ENCODE results near the gene TELO2.

Gene TELO2

DNA sequence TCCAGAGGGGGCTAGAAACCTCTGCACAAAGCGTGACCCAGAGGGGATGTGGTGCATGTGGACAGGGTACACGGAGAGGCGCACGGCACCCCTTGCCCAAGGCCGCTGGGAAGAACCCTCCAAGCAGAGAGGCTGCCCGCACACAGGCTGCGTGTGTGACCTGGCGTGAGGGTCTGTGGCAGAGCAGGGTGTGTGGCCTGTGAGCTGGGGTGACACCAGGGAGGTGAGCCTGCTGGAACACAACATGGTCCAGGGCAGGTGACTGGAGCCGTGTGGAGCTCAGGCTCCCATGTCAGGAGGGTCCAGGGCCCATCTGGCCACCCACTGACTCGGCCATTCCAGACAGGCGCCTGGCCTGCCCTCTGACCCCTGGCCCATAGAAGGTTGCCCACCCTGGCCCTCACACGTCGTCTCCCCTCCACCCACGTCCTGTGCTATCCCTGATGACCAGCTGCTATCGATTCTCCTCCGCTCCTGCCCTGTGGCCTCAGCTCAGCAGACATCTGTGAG, 25.5 kb downstream of the TELO2 start:
- no peak overlapping the region for H3K4me3 ChIP-seq (ENCODE audit: low read depth, low read length)
- DNase-seq (ENCODE audit: low read depth), result no peak
- TF ChIP-seq, protein P1, sequence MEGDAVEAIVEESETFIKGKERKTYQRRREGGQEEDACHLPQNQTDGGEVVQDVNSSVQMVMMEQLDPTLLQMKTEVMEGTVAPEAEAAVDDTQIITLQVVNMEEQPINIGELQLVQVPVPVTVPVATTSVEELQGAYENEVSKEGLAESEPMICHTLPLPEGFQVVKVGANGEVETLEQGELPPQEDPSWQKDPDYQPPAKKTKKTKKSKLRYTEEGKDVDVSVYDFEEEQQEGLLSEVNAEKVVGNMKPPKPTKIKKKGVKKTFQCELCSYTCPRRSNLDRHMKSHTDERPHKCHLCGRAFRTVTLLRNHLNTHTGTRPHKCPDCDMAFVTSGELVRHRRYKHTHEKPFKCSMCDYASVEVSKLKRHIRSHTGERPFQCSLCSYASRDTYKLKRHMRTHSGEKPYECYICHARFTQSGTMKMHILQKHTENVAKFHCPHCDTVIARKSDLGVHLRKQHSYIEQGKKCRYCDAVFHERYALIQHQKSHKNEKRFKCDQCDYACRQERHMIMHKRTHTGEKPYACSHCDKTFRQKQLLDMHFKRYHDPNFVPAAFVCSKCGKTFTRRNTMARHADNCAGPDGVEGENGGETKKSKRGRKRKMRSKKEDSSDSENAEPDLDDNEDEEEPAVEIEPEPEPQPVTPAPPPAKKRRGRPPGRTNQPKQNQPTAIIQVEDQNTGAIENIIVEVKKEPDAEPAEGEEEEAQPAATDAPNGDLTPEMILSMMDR (IDR thresholded peaks at IDR 0.05; ENCODE audit: control insufficient read depth, extremely low read depth, insufficient read depth), result no peak

DNA sequence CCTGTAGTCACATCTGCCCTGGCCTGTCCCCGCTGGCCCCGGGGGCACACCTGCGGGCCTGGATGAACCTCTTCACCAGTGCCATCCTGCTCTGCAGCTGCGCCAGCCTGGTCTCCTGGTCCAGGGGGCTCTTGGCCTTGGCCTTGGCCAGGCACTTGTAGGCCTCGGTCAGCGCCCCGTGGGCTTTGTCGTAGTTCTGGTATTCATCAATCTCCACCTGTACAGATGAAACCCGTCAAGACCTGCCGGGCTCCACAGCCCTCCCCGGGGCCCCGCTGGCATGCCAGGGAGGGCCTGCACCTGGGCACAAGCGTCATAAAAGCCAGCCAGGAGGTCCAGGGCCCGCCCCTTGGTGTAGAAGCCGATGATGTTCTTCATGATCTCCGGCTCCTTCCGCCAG, 26.7 kb downstream of the TELO2 start:
- H3K4me3 ChIP-seq (ENCODE audit: low read depth, low read length), result no peak overlapping the region
- TF ChIP-seq, protein P1 (IDR thresholded peaks at IDR 0.05; ENCODE audit: control insufficient read depth, extremely low read depth, insufficient read depth), result no peak
- DNase-seq (ENCODE audit: low read depth), result no peak

DNA sequence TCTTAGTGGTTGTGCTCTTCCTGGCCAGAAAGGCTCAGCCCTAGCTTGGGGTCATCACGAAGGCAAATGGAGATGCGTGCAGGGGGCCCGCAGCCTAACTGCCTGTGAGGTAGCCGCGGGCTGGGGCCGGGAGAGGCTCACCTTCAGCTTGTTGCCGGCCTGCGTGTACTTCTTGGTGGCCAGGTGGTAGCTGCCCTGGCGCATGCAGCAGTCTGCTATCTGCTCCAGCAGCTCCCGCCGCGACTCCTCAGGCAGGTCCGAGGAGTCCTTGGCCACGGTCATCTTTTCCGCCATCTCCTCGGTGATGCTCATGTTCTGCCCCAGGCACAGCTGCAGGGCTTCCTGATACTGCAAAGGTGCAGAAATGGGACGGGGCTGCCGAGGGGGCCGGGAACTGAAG, 27.3 kb downstream of the TELO2 start:
- DNase-seq (ENCODE audit: low read depth), result no peak
- TF ChIP-seq, protein P1 (IDR thresholded peaks at IDR 0.05; ENCODE audit: control insufficient read depth, extremely low read depth, insufficient read depth), result no peak
- H3K4me3 ChIP-seq (ENCODE audit: low read depth, low read length), result no peak overlapping the region

DNA sequence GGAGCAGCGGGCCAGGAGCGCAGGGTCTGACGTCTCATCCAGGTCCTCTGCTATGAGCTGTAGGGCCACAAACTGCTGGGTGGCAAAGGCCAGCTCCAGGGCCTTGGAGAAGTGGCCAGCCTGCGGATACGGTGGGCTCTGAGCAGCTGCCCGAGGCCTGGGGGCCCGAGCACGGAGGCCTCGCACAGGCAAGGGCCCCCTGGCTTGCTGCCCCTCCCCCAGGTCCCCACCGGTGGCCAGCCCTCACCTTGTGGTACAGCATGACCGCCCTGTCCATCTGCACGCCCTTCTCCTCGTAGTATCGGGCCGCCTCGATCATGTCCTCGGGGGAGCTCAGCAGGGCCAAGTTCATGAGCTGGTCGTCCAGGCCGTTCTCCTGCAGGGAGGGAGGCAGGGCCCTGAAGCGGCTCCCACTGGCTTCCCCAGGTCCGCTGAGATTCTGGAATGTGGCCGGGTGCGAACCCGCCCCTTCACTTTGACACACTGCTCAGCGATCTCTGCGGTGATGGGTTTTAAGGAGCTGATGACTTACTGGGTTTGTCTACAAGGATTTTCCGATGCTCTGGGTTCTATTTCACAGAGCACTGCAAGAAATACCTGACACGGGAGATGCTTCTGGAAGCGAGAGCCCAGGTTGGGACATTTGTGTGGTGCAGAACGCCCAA, 30.6 kb downstream of the TELO2 start:
- H3K4me3 ChIP-seq (ENCODE audit: low read depth, low read length), result no peak overlapping the region
- TF ChIP-seq, protein P1 (IDR thresholded peaks at IDR 0.05; ENCODE audit: control insufficient read depth, extremely low read depth, insufficient read depth), result no peak
- DNase-seq (ENCODE audit: low read depth), result no peak

DNA sequence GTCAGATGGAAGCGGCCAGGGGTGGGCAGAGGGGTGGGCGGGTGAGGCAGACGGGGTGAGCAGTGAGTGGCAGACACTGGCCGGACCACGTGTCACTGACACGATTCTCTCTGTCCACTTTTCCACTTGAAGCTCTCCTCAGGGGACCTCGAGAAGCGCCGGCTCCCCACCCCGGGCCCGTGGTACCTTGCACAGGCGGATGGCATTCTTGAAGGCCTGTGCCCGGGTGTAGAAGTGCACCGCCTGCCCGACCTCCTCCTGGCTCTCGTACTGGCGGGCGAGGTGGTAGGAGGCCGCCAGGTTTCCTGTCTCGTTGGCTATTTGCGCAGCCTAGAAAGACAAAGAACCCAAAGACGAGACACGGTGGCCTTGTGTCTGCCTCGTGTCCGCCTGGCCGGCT, 31.2 kb downstream of the TELO2 start:
- TF ChIP-seq, protein P1 (IDR thresholded peaks at IDR 0.05; ENCODE audit: control insufficient read depth, extremely low read depth, insufficient read depth), result no peak
- H3K4me3 ChIP-seq (ENCODE audit: low read depth, low read length), result no peak overlapping the region
- DNase-seq (ENCODE audit: low read depth), result no peak

DNA sequence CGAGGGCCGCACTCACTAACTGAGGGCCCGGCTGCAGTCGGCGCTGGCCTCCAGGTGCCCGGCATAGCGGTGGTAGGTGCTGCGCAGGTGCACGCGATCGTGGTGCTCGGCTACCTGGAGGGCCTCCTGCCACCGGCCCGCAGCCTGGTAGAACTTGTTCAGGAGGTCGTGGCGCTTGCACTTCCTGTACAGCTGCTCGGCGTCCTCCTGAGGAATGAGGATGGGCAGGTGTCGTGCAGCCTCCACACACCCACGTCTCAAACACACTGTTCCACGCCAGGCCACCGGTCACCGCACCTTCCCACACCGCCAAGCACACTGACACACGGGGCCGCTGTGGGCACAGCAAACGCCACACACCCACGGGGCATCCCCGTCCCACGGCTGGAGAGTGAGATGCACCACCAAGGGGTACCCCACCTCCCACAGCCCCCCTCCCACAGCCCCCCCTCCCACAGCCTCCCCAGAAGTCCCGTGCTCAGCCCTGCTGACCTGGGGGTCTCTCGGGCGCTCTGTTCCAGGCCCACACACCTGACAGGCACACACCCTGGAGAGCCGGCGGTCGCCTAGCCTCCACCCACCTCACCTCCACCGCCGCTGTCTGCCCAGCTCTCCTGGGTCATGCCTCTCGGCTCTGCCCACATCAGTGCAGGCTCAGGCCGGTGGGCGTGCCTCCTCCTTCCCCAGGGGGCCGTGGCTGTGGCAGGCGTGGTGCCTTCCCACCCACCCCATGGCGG, 32.9 kb downstream of the TELO2 start:
- H3K4me3 ChIP-seq (ENCODE audit: low read depth, low read length), result no peak overlapping the region
- TF ChIP-seq, protein P1 (IDR thresholded peaks at IDR 0.05; ENCODE audit: control insufficient read depth, extremely low read depth, insufficient read depth), result no peak

More for the DNA sequence above, 32.9 kb downstream of the TELO2 start:
- DNase-seq (ENCODE audit: low read depth), result no peak

Measured in LNCaP clone FGC (cell line).